Spleen (tissue), 7 donors: ENCODE data around the gene DPP4.

ENCODE experiments used
- POLR2A ChIP-seq, 3 donors: fragments of 450-650 bp; IDR thresholded peaks; one replicate each; pipeline ENCODE4 v1.5.1; 2017; ENCODE audit warnings: antibody characterized with exemption in 3 of 3, mild to moderate bottlenecking in 1 of 3
- POLR2AphosphoS5 ChIP-seq, 3 donors: sonication (generic); formaldehyde crosslinking; IDR thresholded peaks; one replicate each; pipeline ENCODE4 v1.5.1; 2017; ENCODE audit warnings: antibody characterized with exemption in 3 of 3
- TF ChIP-seq, protein P1 (sequence below), 11 experiments: fragments of 200-600 bp in 7 of 11; fragments of 450-650 bp in 4 of 11; sonication (generic) in 4 of 11; IDR thresholded peaks in 8 of 11; conservative IDR thresholded peaks in 3 of 11; 1 replicate in 7 of 11; 2 replicates in 4 of 11; pipeline versions ENCODE4 v1.4.0 to v1.8.0; 2016 to 2021; ENCODE audit warnings: antibody characterized with exemption in 11 of 11, inconsistent platforms in 4 of 11, mild to moderate bottlenecking in 1 of 11
- donor health status: DM: no; HTN: no; CAD: no; lungs with moderate emphysema.
- donor health status: DM: no; HTN: no; CAD: no.
- donor health status: DM: no; HTN: no; CAD: no.

DNA sequence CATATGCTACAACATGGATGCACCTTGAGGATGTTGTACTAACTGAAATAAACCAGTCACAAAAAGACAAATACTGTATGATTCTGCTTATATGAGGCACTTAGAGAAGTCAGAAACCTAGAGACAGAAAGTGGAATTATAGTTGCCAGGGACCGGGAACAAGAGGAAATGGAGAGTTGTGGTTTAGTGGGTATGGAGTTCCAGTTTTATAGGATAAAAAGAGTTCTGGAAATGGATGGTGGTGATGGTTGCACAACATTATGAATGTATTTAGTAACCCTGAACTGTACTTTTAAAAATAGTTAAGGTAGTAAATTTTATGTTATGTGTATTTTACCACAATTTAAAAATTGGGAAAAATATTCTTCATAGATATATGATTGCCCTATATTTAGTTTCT lies 97.7 kb downstream of the DPP4 start:
- TF ChIP-seq, protein P1, sequence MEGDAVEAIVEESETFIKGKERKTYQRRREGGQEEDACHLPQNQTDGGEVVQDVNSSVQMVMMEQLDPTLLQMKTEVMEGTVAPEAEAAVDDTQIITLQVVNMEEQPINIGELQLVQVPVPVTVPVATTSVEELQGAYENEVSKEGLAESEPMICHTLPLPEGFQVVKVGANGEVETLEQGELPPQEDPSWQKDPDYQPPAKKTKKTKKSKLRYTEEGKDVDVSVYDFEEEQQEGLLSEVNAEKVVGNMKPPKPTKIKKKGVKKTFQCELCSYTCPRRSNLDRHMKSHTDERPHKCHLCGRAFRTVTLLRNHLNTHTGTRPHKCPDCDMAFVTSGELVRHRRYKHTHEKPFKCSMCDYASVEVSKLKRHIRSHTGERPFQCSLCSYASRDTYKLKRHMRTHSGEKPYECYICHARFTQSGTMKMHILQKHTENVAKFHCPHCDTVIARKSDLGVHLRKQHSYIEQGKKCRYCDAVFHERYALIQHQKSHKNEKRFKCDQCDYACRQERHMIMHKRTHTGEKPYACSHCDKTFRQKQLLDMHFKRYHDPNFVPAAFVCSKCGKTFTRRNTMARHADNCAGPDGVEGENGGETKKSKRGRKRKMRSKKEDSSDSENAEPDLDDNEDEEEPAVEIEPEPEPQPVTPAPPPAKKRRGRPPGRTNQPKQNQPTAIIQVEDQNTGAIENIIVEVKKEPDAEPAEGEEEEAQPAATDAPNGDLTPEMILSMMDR (IDR thresholded peaks at IDR 0.05 in 8 of 11, conservative IDR thresholded peaks at IDR 0.05 in 3 of 11) = no peak
- TF ChIP-seq POLR2A (IDR thresholded peaks at IDR 0.05) (no peak), POLR2AphosphoS5 (IDR thresholded peaks at IDR 0.05) (no peak)
